Panc1 (cell line): ENCODE data around the gene PSMA3. TPM values are rescaled to one million over a fixed set of nuclear protein-coding genes. Genes with fewer than 3 reads are reported as not detected.

Source experiments
- ATAC-seq: fragments of 200-7000 bp; cut with Tn5 transposase; 2 replicates; pipeline ENCODE4 v1.9.1; 2020; ENCODE audit warnings: mild to moderate bottlenecking, moderate library complexity
- BruUV-seq: library from RNA; stranded (reverse); fragments of 400-500 nt; replicated peaks from 2 replicates; lab custom pipeline; 2021; lab: Mats Ljungman, UMichigan
- CTCF ChIA-PET: fragments of 300-600 bp; sonication (Branson Sonifier 250); formaldehyde crosslinking; loops from one replicate; lab custom pipeline; 2022; ENCODE audit warnings: antibody characterized with exemption; lab: Charles Lee
- POLR2A ChIA-PET: fragments of 300-600 bp; sonication (Branson Sonifier 250); formaldehyde crosslinking; loops from one replicate; lab custom pipeline; 2022; ENCODE audit warnings: antibody characterized with exemption; lab: Charles Lee
- DNase-seq: peaks from one replicate; pipeline ENCODE4 v3.0.0-alpha.2; 2010; ENCODE audit warnings: low read depth, low spot score
- H3K27ac ChIP-seq: 2 replicates; pipeline ENCODE4 v1.5.1; 2011; ENCODE audit warnings: mild to moderate bottlenecking, low read length, inconsistent platforms
- H3K27me3 ChIP-seq: fragments of 200-500 bp; sonication (Bioruptor generic); 2 replicates; pipeline ENCODE4 v1.6.0; 2014; ENCODE audit warnings: low read length, inconsistent platforms; ENCODE audit not compliant: control insufficient read depth, insufficient read depth
- H3K36me3 ChIP-seq: fragments of 200-500 bp; sonication (Bioruptor generic); 2 replicates; pipeline ENCODE4 v1.5.1; 2014; ENCODE audit warnings: inconsistent platforms, mild to moderate bottlenecking, low read length, moderate library complexity; ENCODE audit not compliant: control insufficient read depth, insufficient read depth
- H3K4me1 ChIP-seq: 2 replicates; pipeline ENCODE4 v1.5.1; 2011; ENCODE audit warnings: inconsistent platforms, mild to moderate bottlenecking, low read length, moderate library complexity; ENCODE audit not compliant: control insufficient read depth, insufficient read depth
- H3K4me3 ChIP-seq, 2 experiments: 2 replicates each; pipeline ENCODE4 v1.5.1; 2011 to 2012; ENCODE audit warnings: low read depth in 2 of 2, low read length in 2 of 2, mild to moderate bottlenecking in 2 of 2, inconsistent platforms in 1 of 2, moderate library complexity in 1 of 2
- H3K9me3 ChIP-seq: fragments of 200-500 bp; sonication (Bioruptor generic); 2 replicates; pipeline ENCODE4 v1.5.1; 2014; ENCODE audit warnings: low read depth, mild to moderate bottlenecking, inconsistent platforms, low read length, moderate library complexity; ENCODE audit not compliant: control insufficient read depth, insufficient read depth
- CTCF ChIP-seq: fragments of 450-650 bp; IDR thresholded peaks from 2 replicates; pipeline ENCODE4 v1.5.1; 2017; ENCODE audit warnings: mild to moderate bottlenecking
- POLR2AphosphoS5 ChIP-seq: IDR thresholded peaks from 2 replicates; pipeline ENCODE4 v1.6.1; 2012; ENCODE audit warnings: mild to moderate bottlenecking, low read depth, low read length, moderate library complexity
- REST ChIP-seq, 2 experiments: IDR thresholded peaks; 2 replicates each; pipeline ENCODE4 v1.6.1; 2011 to 2012; ENCODE audit warnings: low read depth in 2 of 2, control low read depth in 1 of 2, low read length in 1 of 2, mild to moderate bottlenecking in 1 of 2, moderate library complexity in 1 of 2; ENCODE audit not compliant: insufficient read depth in 1 of 2
- SIN3A ChIP-seq: IDR thresholded peaks from 2 replicates; pipeline ENCODE4 v1.6.1; 2012; ENCODE audit warnings: low read depth, mild to moderate bottlenecking, low read length, moderate library complexity, borderline replicate concordance; ENCODE audit not compliant: insufficient read depth
- TCF7L2 ChIP-seq: IDR thresholded peaks from 2 replicates; pipeline ENCODE4 v1.6.1; 2011; ENCODE audit warnings: mild to moderate bottlenecking, low read depth, low read length, inconsistent platforms
- in situ Hi-C: cut with HindIII; loops from 2 replicates; pipeline ENCODE4 v1.10.0; 2016; ENCODE audit warnings: low sequenced_read_pairs, low pct_unique_long_range_greater_than_20kb
- intact Hi-C: fragments of 100-400 bp; cut with micrococcal nuclease; formaldehyde crosslinking; loops from one replicate; pipeline ENCODE4 v1.10.0; 2022; ENCODE audit not compliant: unreplicated experiment
- total RNA-seq: library from RNA; stranded (reverse); gene quantifications from one replicate; pipeline ENCODE4 v1.2.1, GENCODE V29; 2021; ENCODE audit not compliant: unreplicated experiment

Gene PSMA3
- total RNA-seq, 1 experiment from 2014 or later, result 159 TPM

- POLR2A ChIA-PET, result no interaction called here
- Histone ChIP-seq H3K36me3 (peaks cover 36% of the 10 kb centered on the region), H3K27ac (no peak overlapping the region), H3K4me3 (no peak overlapping the region), H3K9me3 (no peaks in the 10 kb centered on the region), H3K4me1 (peaks cover 2% of the 10 kb centered on the region), H3K27me3 (no peaks in the 10 kb centered on the region)
- no peak for TF ChIP-seq SIN3A
- intact Hi-C loops (no loop called here), in situ Hi-C loops (no loop called here)
- ATAC-seq (no peak), DNase-seq (no peak)
- CTCF ChIA-PET, result no interaction called here
- TSS peak; percentile 13 for BruUV-seq
Measured at GRCh38 chr14:58265401-58265800, 20.8 kb downstream of the PSMA3 start.

DNA sequence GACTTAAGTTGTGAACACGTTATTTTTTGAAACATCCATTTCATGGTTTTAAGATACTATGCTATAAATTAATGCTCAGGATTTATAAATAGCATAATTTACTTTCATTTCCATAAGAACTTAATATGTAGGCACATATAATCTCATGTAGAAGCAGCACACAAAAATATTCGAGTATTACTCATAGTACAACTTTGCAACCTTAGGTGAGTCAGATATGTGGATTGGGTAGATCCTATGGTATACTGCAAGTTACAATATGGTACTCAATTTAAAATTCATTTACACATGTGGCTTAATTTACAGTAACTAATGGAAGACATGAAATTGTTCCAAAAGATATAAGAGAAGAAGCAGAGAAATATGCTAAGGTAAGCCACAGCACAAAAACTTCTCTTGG, 26.0 kb downstream of the PSMA3 start:
- no peak for DNase-seq
- ATAC-seq, result no peak
- in situ Hi-C loops (no loop called here), intact Hi-C loops (no loop called here)
- peaks cover 8% of the 10 kb centered on the region for H3K4me1 ChIP-seq
- no peak overlapping the region for H3K27ac ChIP-seq
- peaks cover 20% of the 10 kb centered on the region for H3K36me3 ChIP-seq
- H3K27me3 ChIP-seq, result no peaks in the 10 kb centered on the region
- TF ChIP-seq TCF7L2, result no peak
- TF ChIP-seq CTCF, result no peak
- TF ChIP-seq SIN3A, result no peak
- TF ChIP-seq POLR2AphosphoS5, result no peak
- no peak for TF ChIP-seq REST (IDR thresholded peaks at IDR 0.05; ENCODE audit: insufficient read depth in 1 of 2, low read depth in 2 of 2, low read length in 1 of 2)
- BruUV-seq, result no TSS peak
- H3K9me3 ChIP-seq, result no peaks in the 10 kb centered on the region
- no peak overlapping the region for H3K4me3 ChIP-seq
- ChIA-PET POLR2A (no interaction called here), CTCF (no interaction called here)

DNA sequence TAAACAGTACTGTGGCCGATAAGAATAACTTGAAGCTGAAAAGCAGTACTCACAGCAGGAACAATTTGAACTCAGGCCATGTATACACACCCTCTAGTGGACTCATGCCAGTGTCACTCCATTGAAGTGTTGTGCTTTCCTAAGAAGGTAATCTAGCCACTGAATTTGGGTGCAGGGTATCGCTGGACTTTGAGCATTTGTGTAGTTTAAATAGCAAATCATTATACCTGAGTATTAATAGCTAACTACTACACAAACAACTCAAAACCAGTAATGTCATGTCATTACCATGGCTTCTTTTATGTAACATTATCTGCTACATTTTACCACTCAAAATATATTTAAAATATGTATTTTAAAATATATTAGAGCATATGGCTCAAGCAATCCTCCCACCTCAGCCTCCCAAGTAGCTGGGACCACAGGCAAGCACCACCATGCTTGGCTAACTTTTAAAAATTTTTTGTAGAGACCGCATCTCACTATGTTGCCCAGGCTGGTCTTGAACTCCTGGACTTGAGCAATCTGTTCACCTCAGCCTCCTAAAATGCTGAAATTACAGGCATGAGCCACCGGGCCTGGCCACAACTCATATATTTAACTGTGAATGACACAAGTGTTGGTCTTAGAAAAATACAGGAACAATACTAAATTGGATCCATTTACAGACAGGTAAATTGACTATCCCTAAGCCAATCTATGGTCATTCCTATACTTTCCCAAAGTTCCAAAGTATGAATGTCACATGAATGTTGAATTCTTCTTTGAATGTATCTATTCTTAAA, 28.1 kb downstream of the PSMA3 start:
- DNase-seq (no peak), ATAC-seq (peak; percentile 68; the same call in 1 of the 2 replicates)
- in situ Hi-C loops (no loop called here), intact Hi-C loops (no loop called here)
- BruUV-seq, result no TSS peak
- TF ChIP-seq CTCF, result peak; percentile 22; the same call in 1 of the 2 replicates
- no peak for TF ChIP-seq REST (IDR thresholded peaks at IDR 0.05; ENCODE audit: insufficient read depth in 1 of 2, low read depth in 2 of 2, low read length in 1 of 2)
- ChIA-PET POLR2A (no interaction called here), CTCF (no interaction called here)
- Histone ChIP-seq H3K36me3 (peaks cover 12% of the 10 kb centered on the region; the same call in 1 of the 2 replicates), H3K9me3 (no peaks in the 10 kb centered on the region), H3K27ac (no peak overlapping the region), H3K4me3 (no peak overlapping the region), H3K4me1 (peaks cover 5% of the 10 kb centered on the region; the same call in 1 of the 2 replicates), H3K27me3 (no peaks in the 10 kb centered on the region)
